Neuronal stem cell (in vitro differentiated cells): ENCODE measurements around the gene OR51V1.
"Not testable (repeated sequence)": the region's sequence is repeated elsewhere in the genome, so short reads cannot be mapped to it uniquely, and the experiment has no call there.

Experiments used
- DNase-seq: peaks from one replicate; pipeline ENCODE4 v3.0.0-alpha.2; 2013; ENCODE audit warnings: low spot score
- H2AFZ ChIP-seq: one replicate; pipeline ENCODE4 v1.6.1; 2013; ENCODE audit warnings: mild to moderate bottlenecking, low read length, inconsistent platforms
- H2AK5ac ChIP-seq: 2 replicates; pipeline ENCODE4 v1.6.1; 2013; ENCODE audit warnings: low read depth, mild to moderate bottlenecking, inconsistent platforms, low read length, moderate library complexity, mixed read lengths
- H2BK120ac ChIP-seq: 2 replicates; pipeline ENCODE4 v1.6.1; 2013; ENCODE audit warnings: low read depth, mild to moderate bottlenecking, inconsistent platforms, low read length, moderate library complexity, mixed read lengths
- H2BK12ac ChIP-seq: one replicate; pipeline ENCODE4 v1.6.1; 2013; ENCODE audit warnings: low read length, inconsistent platforms
- H2BK15ac ChIP-seq: 2 replicates; pipeline ENCODE4 v1.6.1; 2013; ENCODE audit warnings: mild to moderate bottlenecking, low read length, inconsistent platforms, mixed read lengths
- H2BK5ac ChIP-seq: one replicate; pipeline ENCODE4 v1.6.1; 2013; ENCODE audit warnings: inconsistent platforms, mild to moderate bottlenecking, low read length, moderate library complexity
- H3K14ac ChIP-seq: one replicate; pipeline ENCODE4 v1.6.1; 2013; ENCODE audit warnings: low read length, inconsistent platforms
- H3K18ac ChIP-seq: 2 replicates; pipeline ENCODE4 v1.6.1; 2013; ENCODE audit warnings: low read length, inconsistent platforms
- H3K23ac ChIP-seq: 2 replicates; pipeline ENCODE4 v1.6.1; 2013; ENCODE audit warnings: low read depth, mild to moderate bottlenecking, mixed read lengths, low read length, inconsistent platforms; ENCODE audit not compliant: poor library complexity
- H3K27ac ChIP-seq: replicated peaks from 3 replicates; pipeline ENCODE4 v1.5.1; 2013; ENCODE audit warnings: low read length, inconsistent platforms
- H3K27me3 ChIP-seq, 3 experiments: 2 replicates each; pipeline ENCODE4 v1.6.1; 2013; ENCODE audit warnings: low read length in 3 of 3, mild to moderate bottlenecking in 2 of 3, inconsistent platforms in 1 of 3, low read depth in 1 of 3, mixed read lengths in 1 of 3, moderate library complexity in 1 of 3; ENCODE audit not compliant: control insufficient read depth in 3 of 3, insufficient read depth in 3 of 3
- H3K36me3 ChIP-seq, 2 donors: replicated peaks in 1 of 2; 2 replicates each; pipeline ENCODE4 v1.6.1; 2013; ENCODE audit warnings: low read length in 2 of 2; ENCODE audit not compliant: control insufficient read depth in 2 of 2, insufficient read depth in 2 of 2
- H3K4ac ChIP-seq: 2 replicates; pipeline ENCODE4 v1.6.1; 2013; ENCODE audit warnings: inconsistent platforms, mild to moderate bottlenecking, low read length, moderate library complexity
- H3K4me1 ChIP-seq, 2 donors: 1 replicate in 1 of 2; 2 replicates in 1 of 2; pipeline ENCODE4 v1.6.1; 2013; ENCODE audit warnings: low read length in 2 of 2, low read depth in 1 of 2; ENCODE audit not compliant: control insufficient read depth in 2 of 2, insufficient read depth in 1 of 2
- H3K4me2 ChIP-seq: one replicate; pipeline ENCODE4 v1.6.1; 2013; ENCODE audit warnings: mild to moderate bottlenecking, low read length, inconsistent platforms; ENCODE audit not compliant: insufficient read depth, poor library complexity, severe bottlenecking
- H3K4me3 ChIP-seq, 2 donors: 2 replicates each; pipeline ENCODE4 v1.5.1; 2013; ENCODE audit warnings: low read length in 2 of 2, mild to moderate bottlenecking in 2 of 2, inconsistent platforms in 1 of 2, moderate library complexity in 1 of 2
- H3K79me1 ChIP-seq: one replicate; pipeline ENCODE4 v1.6.1; 2013; ENCODE audit warnings: low read depth, mild to moderate bottlenecking, inconsistent platforms, low read length, moderate library complexity
- H3K9ac ChIP-seq: one replicate; pipeline ENCODE4 v1.6.1; 2013; ENCODE audit warnings: mild to moderate bottlenecking, low read depth, low read length, inconsistent platforms; ENCODE audit not compliant: poor library complexity
- H3K9me3 ChIP-seq, 2 donors: replicated peaks in 1 of 2; 2 replicates each; pipeline versions ENCODE3 to v1.6.1; 2013; ENCODE audit warnings: low read length in 2 of 2, mild to moderate bottlenecking in 2 of 2, inconsistent platforms in 1 of 2, low read depth in 1 of 2, mixed read lengths in 1 of 2, moderate library complexity in 1 of 2; ENCODE audit not compliant: control insufficient read depth in 2 of 2, insufficient read depth in 1 of 2
- H4K8ac ChIP-seq: one replicate; pipeline ENCODE4 v1.6.1; 2013; ENCODE audit warnings: low read depth, mild to moderate bottlenecking, inconsistent platforms, low read length, moderate library complexity
- H4K91ac ChIP-seq: one replicate; pipeline ENCODE4 v1.6.1; 2013; ENCODE audit warnings: low read length, low read depth, mild to moderate bottlenecking, inconsistent platforms; ENCODE audit not compliant: poor library complexity
- WGBS, 2 donors: extraction: QIAGEN DNeasy Blood & Tissue Kit; methylation state at CpG; one replicate each; pipeline ENCODE4 v1.1.7; 2013; ENCODE audit warnings: missing lambda C conversion rate in 2 of 2, mixed read lengths in 1 of 2; ENCODE audit not compliant: insufficient read length in 2 of 2, insufficient replicate concordance in 1 of 2; ENCODE audit errors: extremely low coverage in 2 of 2; 5-methylcytosine and 5-hydroxymethylcytosine counted together

The OR51V1 gene

DNA sequence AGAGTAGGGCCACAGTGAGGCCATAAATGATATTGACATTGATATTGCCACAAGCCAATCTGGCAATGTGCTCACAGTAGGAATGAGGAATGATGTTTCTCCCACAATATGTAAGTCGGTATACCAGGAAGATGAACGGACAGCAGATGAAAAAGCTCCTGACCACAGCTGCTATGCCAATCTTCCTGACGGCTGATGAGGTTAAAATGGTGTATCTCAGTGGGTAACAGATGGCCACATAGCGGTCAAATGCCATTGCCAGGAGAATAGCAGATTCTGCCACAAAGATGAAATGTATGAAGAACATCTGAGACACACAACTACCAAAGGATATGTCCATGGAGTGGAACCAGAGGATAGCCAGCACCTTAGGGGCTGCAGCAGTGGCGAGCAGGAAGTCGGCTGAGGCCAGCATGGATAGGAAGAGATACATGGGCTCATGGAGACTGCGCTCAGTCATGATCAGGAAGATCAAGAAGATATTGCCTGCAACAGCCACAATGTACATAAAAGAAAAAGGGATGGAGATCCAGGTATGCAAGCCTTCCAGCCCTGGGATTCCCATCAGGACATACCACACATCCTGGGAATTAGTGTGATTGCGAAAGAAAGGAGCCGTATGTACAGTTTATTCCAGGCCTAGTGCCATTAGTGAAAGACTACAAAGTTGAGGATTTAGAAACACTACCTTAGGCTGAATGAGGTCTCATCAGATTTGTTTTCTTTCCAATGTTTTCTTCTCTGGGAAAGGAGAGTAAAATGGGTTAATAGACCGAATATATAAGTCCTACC is 22.2 kb downstream of the OR51V1 start:
- no peaks in the 10 kb centered on the region for H3K9me3 ChIP-seq
- DNase-seq = no peak
- no peak overlapping the region for H3K27ac ChIP-seq
- H3K14ac ChIP-seq = no peak overlapping the region
- no peak overlapping the region for H3K23ac ChIP-seq
- no peak overlapping the region for H2AK5ac ChIP-seq
- H3K27me3 ChIP-seq = no peaks in the 10 kb centered on the region
- no peak overlapping the region for H2BK120ac ChIP-seq
- H3K18ac ChIP-seq = no peak overlapping the region
- no peak overlapping the region for H4K8ac ChIP-seq
- WGBS, 2 donors = no CpG with 5 or more reads among the region's 10 CpGs
- H3K4me3 ChIP-seq = no peak overlapping the region
- no peak overlapping the region for H4K91ac ChIP-seq
- no peak overlapping the region for H2BK5ac ChIP-seq
- H3K79me1 ChIP-seq = no peaks in the 10 kb centered on the region
- H3K4me1 ChIP-seq = no peaks in the 10 kb centered on the region
- H3K36me3 ChIP-seq = no peaks in the 10 kb centered on the region
- no peak overlapping the region for H2AFZ ChIP-seq
- no peak overlapping the region for H3K4ac ChIP-seq
- H2BK15ac ChIP-seq = no peak overlapping the region
- H3K4me2 ChIP-seq = no peak overlapping the region
- no peak overlapping the region for H2BK12ac ChIP-seq
- H3K9ac ChIP-seq = no peak overlapping the region

DNA sequence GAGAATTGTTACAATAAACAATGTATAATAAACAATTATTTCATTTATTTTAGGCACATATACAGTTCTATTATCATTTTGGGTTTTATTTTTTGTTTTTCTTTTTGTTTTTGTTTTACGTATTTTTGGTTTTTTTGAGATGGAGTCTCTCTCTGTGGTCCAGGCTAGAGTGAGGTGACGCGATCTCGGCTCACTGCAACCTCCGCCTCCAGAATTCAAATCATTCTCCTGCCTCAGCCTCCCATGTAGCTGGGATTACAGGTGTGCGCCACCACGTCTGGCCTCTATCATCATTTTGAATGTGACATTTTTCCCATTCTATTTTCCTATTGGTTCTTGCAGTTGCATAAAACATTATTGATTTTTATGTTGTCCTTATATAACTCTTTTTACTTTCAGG is 25.5 kb downstream of the OR51V1 start:
- H3K36me3 ChIP-seq = no peaks in the 10 kb centered on the region
- no peak overlapping the region for H3K4ac ChIP-seq
- H3K27me3 ChIP-seq = no peaks in the 10 kb centered on the region
- no peak overlapping the region for H2BK5ac ChIP-seq
- no peaks in the 10 kb centered on the region for H3K9me3 ChIP-seq
- no peak overlapping the region for H3K4me2 ChIP-seq
- no peak overlapping the region for H3K4me3 ChIP-seq
- no peak overlapping the region for H3K18ac ChIP-seq
- H3K27ac ChIP-seq = no peak overlapping the region
- H3K23ac ChIP-seq = no peak overlapping the region
- H2AK5ac ChIP-seq = no peak overlapping the region
- H2BK120ac ChIP-seq = no peak overlapping the region
- H2BK15ac ChIP-seq = no peak overlapping the region
- H4K8ac ChIP-seq = no peak overlapping the region
- H2BK12ac ChIP-seq = no peak overlapping the region
- no CpG with 5 or more reads among the region's 7 CpGs for WGBS, 2 donors
- H4K91ac ChIP-seq = no peak overlapping the region
- DNase-seq = no peak
- no peaks in the 10 kb centered on the region for H3K79me1 ChIP-seq
- H3K9ac ChIP-seq = no peak overlapping the region
- H3K14ac ChIP-seq = no peak overlapping the region
- H3K4me1 ChIP-seq = no peaks in the 10 kb centered on the region
- no peak overlapping the region for H2AFZ ChIP-seq

DNA sequence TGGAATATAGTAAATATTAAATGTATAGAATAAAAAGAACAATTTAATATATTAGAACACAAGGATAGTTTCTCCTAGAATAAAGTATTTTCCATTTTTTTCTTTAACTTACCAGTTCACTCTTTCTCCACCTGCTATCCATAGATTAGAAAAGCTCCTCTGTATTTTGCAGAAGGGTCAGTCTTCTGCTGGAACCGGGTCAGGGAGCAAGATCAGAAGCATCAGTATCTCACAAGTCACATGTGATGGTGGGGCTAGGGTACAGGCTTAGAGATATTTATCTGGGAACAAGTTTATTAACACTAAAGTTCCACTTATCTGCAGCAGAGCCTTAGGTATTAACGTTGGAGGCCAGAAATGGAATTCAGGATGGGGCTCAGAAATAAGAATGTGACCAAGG is 28.6 kb downstream of the OR51V1 start:
- DNase-seq = no peak
- Histone ChIP-seq H3K4me2 (no peak overlapping the region), H3K4me1 (no peaks in the 10 kb centered on the region), H3K27me3 (no peaks in the 10 kb centered on the region), H4K91ac (no peak overlapping the region), H3K4ac (no peak overlapping the region), H3K79me1 (no peaks in the 10 kb centered on the region), H3K36me3 (no peaks in the 10 kb centered on the region), H2BK15ac (no peak overlapping the region), H3K9me3 (no peaks in the 10 kb centered on the region), H2BK12ac (no peak overlapping the region), H3K4me3 (no peak overlapping the region), H3K23ac (no peak overlapping the region), H2AK5ac (no peak overlapping the region), H4K8ac (no peak overlapping the region), H2BK120ac (no peak overlapping the region), H3K27ac (no peak overlapping the region), H3K18ac (no peak overlapping the region), H2AFZ (no peak overlapping the region), H2BK5ac (no peak overlapping the region), H3K9ac (no peak overlapping the region), H3K14ac (no peak overlapping the region)
- no CpG with 5 or more reads among the region's 2 CpGs for WGBS, 2 donors

DNA sequence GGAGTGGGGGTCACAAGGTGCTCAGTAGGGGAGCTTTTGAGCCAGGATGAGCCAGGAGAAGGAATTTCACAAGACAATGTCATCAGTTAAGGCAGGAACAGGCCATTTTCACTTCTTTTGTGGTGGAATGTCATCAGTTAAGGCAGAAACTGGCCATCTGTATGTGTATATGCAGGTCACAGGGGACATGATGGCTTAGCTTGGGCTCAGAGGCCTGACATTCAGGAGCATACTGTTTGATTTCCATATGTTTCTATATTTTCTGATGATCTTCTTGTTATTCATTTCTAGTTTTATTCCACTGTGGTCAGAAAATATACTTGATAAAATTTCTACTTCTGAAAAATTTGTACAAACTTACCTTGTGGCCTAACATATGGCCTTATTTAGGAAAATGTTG is 34.6 kb downstream of the OR51V1 start:
- not testable (repeated sequence) for H3K4me3 ChIP-seq, H3K23ac ChIP-seq, H3K14ac ChIP-seq, H3K9me3 ChIP-seq, H2BK12ac ChIP-seq, H3K27ac ChIP-seq, DNase-seq, H2BK5ac ChIP-seq, H2BK15ac ChIP-seq, H3K4me2 ChIP-seq, H3K79me1 ChIP-seq, H3K4ac ChIP-seq, H3K4me1 ChIP-seq, H2AFZ ChIP-seq, H4K8ac ChIP-seq, H2BK120ac ChIP-seq, H4K91ac ChIP-seq, H3K36me3 ChIP-seq, H3K9ac ChIP-seq, H2AK5ac ChIP-seq, H3K18ac ChIP-seq, H3K27me3 ChIP-seq
